CD8-positive, alpha-beta memory T cell (primary cell): Measurements from ENCODE around the gene SCAMP4. TPM values are rescaled to one million over a fixed set of nuclear protein-coding genes. Genes with fewer than 3 reads are reported as not detected.

Experiments used
- CTCF ChIA-PET: fragments of 350-600 bp; sonication (Branson Sonifier 250); formaldehyde crosslinking; loops from one replicate; lab custom pipeline; 2021; ENCODE audit warnings: antibody characterized with exemption; lab: Charles Lee
- POLR2A ChIA-PET: fragments of 350-600 bp; sonication (Branson Sonifier 250); formaldehyde crosslinking; loops from one replicate; lab custom pipeline; 2021; ENCODE audit warnings: antibody characterized with exemption; lab: Charles Lee
- DNase-seq, 5 donors: peaks; one replicate each; pipeline versions ENCODE4 v3.0.0 to v3.0.0-alpha.2; 2020 to 2022; ENCODE audit warnings: mixed read lengths in 1 of 5
- H3K27ac ChIP-seq: one replicate; pipeline ENCODE4 v1.7.0; 2013; ENCODE audit warnings: low read depth, mild to moderate bottlenecking, low read length, moderate library complexity
- H3K27me3 ChIP-seq: 2 replicates; pipeline ENCODE4 v1.7.0; 2013; ENCODE audit warnings: low read length, mild to moderate bottlenecking; ENCODE audit not compliant: insufficient read depth, poor library complexity, severe bottlenecking
- H3K36me3 ChIP-seq: 2 replicates; pipeline ENCODE4 v1.7.0; 2013; ENCODE audit warnings: mild to moderate bottlenecking, low read length, moderate library complexity; ENCODE audit not compliant: insufficient read depth
- H3K4me1 ChIP-seq: 2 replicates; pipeline ENCODE4 v1.7.0; 2013; ENCODE audit warnings: mild to moderate bottlenecking, low read length, moderate library complexity; ENCODE audit not compliant: insufficient read depth
- H3K4me3 ChIP-seq: 2 replicates; pipeline ENCODE4 v1.7.0; 2013; ENCODE audit warnings: mild to moderate bottlenecking, low read length
- H3K9me3 ChIP-seq: 2 replicates; pipeline ENCODE4 v1.7.0; 2013; ENCODE audit warnings: mild to moderate bottlenecking, low read length
- H3K27ac Mint-ChIP-seq, 8 donors: one replicate each; pipeline ENCODE4 v1.8.0; 2020 to 2021; ENCODE audit warnings: mixed read lengths in 8 of 8, mild to moderate bottlenecking in 6 of 8, inconsistent platforms in 3 of 8, moderate library complexity in 3 of 8
- H3K27me3 Mint-ChIP-seq, 2 donors: one replicate each; pipeline ENCODE4 v1.8.0; 2020 to 2021; ENCODE audit warnings: mixed read lengths in 2 of 2, mild to moderate bottlenecking in 1 of 2, moderate library complexity in 1 of 2
- H3K36me3 Mint-ChIP-seq, 3 donors: one replicate each; pipeline ENCODE4 v1.8.0; 2020 to 2021; ENCODE audit warnings: mixed read lengths in 3 of 3, inconsistent platforms in 1 of 3, mild to moderate bottlenecking in 1 of 3
- H3K4me1 Mint-ChIP-seq, 3 donors: one replicate each; pipeline ENCODE4 v1.8.0; 2020 to 2021; ENCODE audit warnings: mixed read lengths in 3 of 3, inconsistent platforms in 1 of 3, mild to moderate bottlenecking in 1 of 3
- H3K4me3 Mint-ChIP-seq, 7 donors: one replicate each; pipeline ENCODE4 v1.8.0; 2020 to 2021; ENCODE audit warnings: mixed read lengths in 7 of 7, mild to moderate bottlenecking in 6 of 7, moderate library complexity in 4 of 7, inconsistent platforms in 2 of 7
- H3K9me3 Mint-ChIP-seq, 5 donors: one replicate each; pipeline ENCODE4 v1.8.0; 2020 to 2022; ENCODE audit warnings: mixed read lengths in 5 of 5, mild to moderate bottlenecking in 3 of 5, moderate library complexity in 2 of 5, inconsistent platforms in 1 of 5
- polyA plus RNA-seq: library from polyadenylated mRNA; unstranded; fragments of 300-500 nt; fragmentation: Illumina TruSeq; gene quantifications from one replicate; pipeline ENCODE4 v1.2.3, GENCODE V29; 2021
- total RNA-seq, 2 experiments: library from RNA; stranded (reverse); gene quantifications; one replicate each; pipeline ENCODE4 v1.2.3, GENCODE V29; 2021

The SCAMP4 gene
- total and polyA plus RNA-seq, 3 experiments from 2014 or later, result 16.3 to 40.6 (median 38.6) TPM

- Histone ChIP-seq H3K4me1 (no peaks in the 10 kb centered on the region), H3K9me3 (no peaks in the 10 kb centered on the region), H3K27me3 (no peaks in the 10 kb centered on the region), H3K27ac (no peak overlapping the region), H3K36me3 (no peaks in the 10 kb centered on the region), H3K4me3 (no peak overlapping the region)
- ChIA-PET CTCF (no interaction called here), POLR2A (no interaction called here)
- Mint-ChIP-seq H3K27ac (peak overlapping the region in 2 of 8 donors; percentile 40 to 48), H3K4me1 (peaks cover 23 to 70% (median 30%) of the 10 kb centered on the region in 3 donors), H3K9me3 (peaks cover 0 to 2% (median 0%) of the 10 kb centered on the region in 5 donors), H3K27me3 (no peaks in the 10 kb centered on the region), H3K4me3 (no peak overlapping the region), H3K36me3 (peaks cover 0 to 51% (median 0%) of the 10 kb centered on the region in 3 donors)
- DNase-seq, result no peak
Observed at GRCh38 chr19:1952635-1953034, 47.4 kb downstream of the SCAMP4 start.

- no peaks in the 10 kb centered on the region for H3K36me3 ChIP-seq
- no peak overlapping the region for H3K4me3 ChIP-seq
- Mint-ChIP-seq H3K9me3 (peaks cover 0 to 2% (median 0%) of the 10 kb centered on the region in 5 donors), H3K4me1 (peaks cover 23 to 72% (median 30%) of the 10 kb centered on the region in 3 donors), H3K4me3 (no peak overlapping the region), H3K27ac (peak overlapping the region in 2 of 8 donors; percentile 48 to 57), H3K27me3 (no peaks in the 10 kb centered on the region), H3K36me3 (peaks cover 0 to 51% (median 0%) of the 10 kb centered on the region in 3 donors)
- H3K27ac ChIP-seq, result no peak overlapping the region
- no peaks in the 10 kb centered on the region for H3K9me3 ChIP-seq
- no peak for DNase-seq
- ChIA-PET POLR2A (no interaction called here), CTCF (no interaction called here)
- no peaks in the 10 kb centered on the region for H3K27me3 ChIP-seq
- no peaks in the 10 kb centered on the region for H3K4me1 ChIP-seq
Observed at GRCh38 chr19:1953037-1953436, 47.8 kb downstream of the SCAMP4 start.

- no peak for DNase-seq
- H3K4me3 Mint-ChIP-seq, result no peak overlapping the region
- no peaks in the 10 kb centered on the region for H3K27me3 ChIP-seq
- no peaks in the 10 kb centered on the region for H3K4me1 ChIP-seq
- no peaks in the 10 kb centered on the region for H3K36me3 ChIP-seq
- peaks cover 21 to 70% (median 28%) of the 10 kb centered on the region in 3 donors for H3K4me1 Mint-ChIP-seq
- no peaks in the 10 kb centered on the region for H3K27me3 Mint-ChIP-seq
- no peak overlapping the region for H3K4me3 ChIP-seq
- ChIA-PET CTCF (no interaction called here), POLR2A (no interaction called here)
- H3K36me3 Mint-ChIP-seq, result peaks cover 0 to 49% (median 0%) of the 10 kb centered on the region in 3 donors
- H3K9me3 ChIP-seq, result no peaks in the 10 kb centered on the region
- H3K27ac ChIP-seq, result no peak overlapping the region
- peaks cover 0 to 2% (median 0%) of the 10 kb centered on the region in 5 donors for H3K9me3 Mint-ChIP-seq
- H3K27ac Mint-ChIP-seq, result peak overlapping the region in 1 of 8 donors; percentile 82
Observed at GRCh38 chr19:1953441-1954094, 48.4 kb downstream of the SCAMP4 start.

- peaks cover 0 to 2% (median 0%) of the 10 kb centered on the region in 5 donors for H3K9me3 Mint-ChIP-seq
- H3K4me1 ChIP-seq, result no peaks in the 10 kb centered on the region
- POLR2A ChIA-PET, result no interaction called here
Observed at GRCh38 chr19:1954532-1954933, 49.3 kb downstream of the SCAMP4 start.

GRCh38 chr19:1955171-1956121 is 50.2 kb downstream of the SCAMP4 start:
- H3K36me3 Mint-ChIP-seq, result peaks cover 0 to 39% (median 0%) of the 10 kb centered on the region in 3 donors
- no peak overlapping the region for H3K4me3 ChIP-seq
- no peak for DNase-seq
- no peaks in the 10 kb centered on the region for H3K4me1 ChIP-seq
- no peaks in the 10 kb centered on the region for H3K27me3 ChIP-seq
- no peaks in the 10 kb centered on the region for H3K27me3 Mint-ChIP-seq
- ChIA-PET CTCF (no interaction called here), POLR2A (no interaction called here)
- peaks cover 4 to 67% (median 22%) of the 10 kb centered on the region in 3 donors for H3K4me1 Mint-ChIP-seq
- H3K27ac Mint-ChIP-seq, result no peak overlapping the region
- H3K27ac ChIP-seq, result no peak overlapping the region
- H3K9me3 Mint-ChIP-seq, result peaks cover 0 to 2% (median 0%) of the 10 kb centered on the region in 5 donors
- H3K36me3 ChIP-seq, result no peaks in the 10 kb centered on the region
- peak overlapping the region in 1 of 7 donors; percentile 44 for H3K4me3 Mint-ChIP-seq
- no peaks in the 10 kb centered on the region for H3K9me3 ChIP-seq

More at GRCh38 chr19:1954532-1954933, 49.3 kb downstream of the SCAMP4 start:
- H3K4me3 ChIP-seq, result no peak overlapping the region
- no peaks in the 10 kb centered on the region for H3K27me3 Mint-ChIP-seq
- peak overlapping the region in 1 of 8 donors; percentile 43 for H3K27ac Mint-ChIP-seq
- H3K36me3 Mint-ChIP-seq, result peaks cover 0 to 44% (median 0%) of the 10 kb centered on the region in 3 donors
- H3K27ac ChIP-seq, result no peak overlapping the region
- H3K9me3 ChIP-seq, result no peaks in the 10 kb centered on the region
- no peak for DNase-seq
- H3K27me3 ChIP-seq, result no peaks in the 10 kb centered on the region
- H3K4me3 Mint-ChIP-seq, result no peak overlapping the region
- no peaks in the 10 kb centered on the region for H3K36me3 ChIP-seq
- H3K4me1 Mint-ChIP-seq, result peaks cover 11 to 65% (median 23%) of the 10 kb centered on the region in 3 donors
- CTCF ChIA-PET, result no interaction called here

- Histone ChIP-seq H3K27me3 (no peaks in the 10 kb centered on the region), H3K4me3 (no peak overlapping the region), H3K27ac (no peak overlapping the region), H3K4me1 (no peaks in the 10 kb centered on the region), H3K9me3 (no peaks in the 10 kb centered on the region), H3K36me3 (no peaks in the 10 kb centered on the region)
- POLR2A ChIA-PET, result no interaction called here
- H3K4me3 Mint-ChIP-seq, result peak overlapping the region in 1 of 7 donors; percentile 44
- H3K27me3 Mint-ChIP-seq, result no peaks in the 10 kb centered on the region
- H3K27ac Mint-ChIP-seq, result peak overlapping the region in 3 of 8 donors; percentile 47 to 92 (median 58)
- H3K9me3 Mint-ChIP-seq, result peaks cover 0 to 2% (median 0%) of the 10 kb centered on the region in 5 donors
- peaks cover 0 to 37% (median 0%) of the 10 kb centered on the region in 3 donors for H3K36me3 Mint-ChIP-seq
- DNase-seq, result no peak
- CTCF ChIA-PET, result no interaction called here
- peaks cover 0 to 65% (median 19%) of the 10 kb centered on the region in 3 donors for H3K4me1 Mint-ChIP-seq
Observed at GRCh38 chr19:1956122-1956494, 50.9 kb downstream of the SCAMP4 start.

GRCh38 chr19:1956868-1957492 is 51.8 kb downstream of the SCAMP4 start:
- ChIA-PET POLR2A (no interaction called here), CTCF (no interaction called here)
- H3K36me3 ChIP-seq, result no peaks in the 10 kb centered on the region
- peaks cover 0 to under 1% of the 10 kb centered on the region in 2 donors for H3K27me3 Mint-ChIP-seq
- H3K9me3 Mint-ChIP-seq, result peaks cover 0 to 2% (median 0%) of the 10 kb centered on the region in 5 donors
- peaks cover 0 to 66% (median 17%) of the 10 kb centered on the region in 3 donors for H3K4me1 Mint-ChIP-seq
- peak overlapping the region in 1 of 8 donors; percentile 58 for H3K27ac Mint-ChIP-seq
- no peak overlapping the region for H3K4me3 ChIP-seq
- no peaks in the 10 kb centered on the region for H3K9me3 ChIP-seq
- no peak overlapping the region for H3K4me3 Mint-ChIP-seq
- H3K36me3 Mint-ChIP-seq, result peaks cover 0 to 38% (median 0%) of the 10 kb centered on the region in 3 donors
- H3K27ac ChIP-seq, result no peak overlapping the region
- no peaks in the 10 kb centered on the region for H3K27me3 ChIP-seq
- DNase-seq, result no peak
- H3K4me1 ChIP-seq, result no peaks in the 10 kb centered on the region
